Measurements from ENCODE around the gene WFIKKN2.

DNA sequence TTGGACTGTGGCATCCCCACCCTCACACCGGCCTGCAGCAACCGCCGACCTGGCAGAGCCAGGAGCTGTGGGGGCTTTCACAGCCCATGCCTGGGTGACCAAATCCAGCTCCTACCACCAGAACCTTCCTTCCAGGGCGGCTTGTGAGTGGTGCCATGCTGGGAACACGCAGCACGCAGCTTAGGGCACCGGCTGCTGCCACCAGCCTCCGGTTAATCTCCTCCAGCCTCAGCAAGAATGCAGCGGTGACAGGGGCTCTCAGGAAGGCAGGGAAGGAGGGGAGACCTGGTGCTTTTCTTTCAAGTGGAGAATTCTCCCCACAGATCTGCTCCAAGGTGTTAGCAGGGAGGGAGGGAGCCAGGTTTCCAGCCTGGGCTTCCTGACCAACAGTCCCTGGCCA, 35.8 kb upstream of the WFIKKN2 start:
- TF ChIP-seq EZH2 (IDR thresholded peaks at IDR 0.05; ENCODE audit: low read length, missing control alignments): no peak
- no peak for TF ChIP-seq CTCF (conservative IDR thresholded peaks at IDR 0.05 in 1 of 2, IDR thresholded peaks at IDR 0.05 in 1 of 2; ENCODE audit: low read depth in 1 of 2, low read length in 2 of 2)
